Non-pigmented ciliary epithelial cell (primary cell): ENCODE data around the gene SLC25A25.
"Not testable (repeated sequence)": the region's sequence is repeated elsewhere in the genome, so short reads cannot be mapped to it uniquely, and the experiment has no call there.

Experiments
- DNase-seq: peaks from one replicate; pipeline ENCODE4 v3.0.0-alpha.2; 2010; ENCODE audit warnings: low read depth

The SLC25A25 gene

GRCh38 chr9:128067645-128068385 is at the start of gene SLC25A25:
SLC25A25 (plus strand) TSS chr9:128068232; CDS start chr9:128068320, 88 bp downstream.
- DNase-seq = peak; percentile 95

DNA sequence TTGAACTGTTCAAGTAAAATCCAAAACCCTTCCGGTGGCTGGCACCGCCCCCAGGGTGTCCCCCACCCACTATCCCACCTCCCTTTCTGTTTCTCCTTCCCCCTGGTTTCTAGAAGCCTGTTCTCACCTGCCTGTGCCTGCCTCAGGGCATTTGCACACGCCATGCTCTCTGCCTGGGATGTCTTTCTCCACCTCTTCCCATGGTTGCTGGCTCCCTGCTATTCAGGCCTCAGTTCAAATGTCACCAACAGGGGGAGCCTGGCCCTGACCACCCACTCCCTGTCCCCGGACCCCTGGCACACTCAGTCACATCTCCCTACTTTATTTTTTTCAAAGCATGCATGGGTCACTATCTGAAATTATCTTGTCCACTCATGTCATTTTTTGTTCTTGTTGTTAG is 47.3 kb upstream of the SLC25A25 start:
- DNase-seq = no peak

- no peak for DNase-seq
Measured at GRCh38 chr9:128021098-128021497, 46.9 kb upstream of the SLC25A25 start.

GRCh38 chr9:128022886-128023285 is 45.1 kb upstream of the SLC25A25 start:
- no peak for DNase-seq

DNA sequence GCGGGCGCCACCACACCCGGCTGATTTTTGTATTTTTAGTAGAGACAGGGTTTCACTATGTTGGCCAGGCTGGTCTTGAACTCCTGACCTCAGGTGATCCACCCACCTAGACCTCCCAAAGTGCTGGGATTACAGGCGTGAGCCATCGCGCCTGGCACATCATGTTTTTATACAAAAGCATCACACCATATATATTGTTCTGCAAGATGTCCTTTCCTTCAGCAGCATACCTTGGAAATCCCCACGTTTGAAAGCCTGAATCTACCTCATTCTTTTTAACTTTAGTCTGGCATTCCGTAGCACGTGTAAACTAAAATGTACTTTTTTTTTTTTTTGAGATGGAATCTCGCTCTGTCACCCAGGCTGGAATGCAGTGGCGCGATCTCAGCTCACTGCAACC is 44.4 kb upstream of the SLC25A25 start:
- DNase-seq = not testable (repeated sequence)

GRCh38 chr9:128024761-128025308 is 43.2 kb upstream of the SLC25A25 start:
- no peak for DNase-seq

DNA sequence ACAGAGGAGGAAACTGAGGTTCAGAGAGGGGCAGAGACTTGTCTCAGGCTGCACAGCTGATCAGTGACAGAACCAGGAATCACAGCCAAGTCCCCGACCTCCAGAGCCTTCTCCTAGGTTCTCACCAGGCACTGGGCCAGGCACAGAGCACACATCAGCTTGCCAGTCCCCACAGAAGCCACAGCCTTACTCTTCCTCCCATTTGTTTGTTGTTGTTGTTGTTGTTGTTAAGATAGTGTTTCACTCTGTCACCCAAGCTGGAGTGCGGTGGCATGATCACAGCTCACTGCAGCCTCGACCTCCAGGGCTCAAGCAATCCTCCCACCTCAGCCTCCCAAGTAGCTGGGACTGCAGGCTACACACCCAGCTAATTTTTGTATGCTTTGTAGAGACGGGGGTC is 42.3 kb upstream of the SLC25A25 start:
- DNase-seq = no peak

GRCh38 chr9:128026255-128026772 is 41.7 kb upstream of the SLC25A25 start:
- DNase-seq = no peak

- DNase-seq = no peak
Measured at GRCh38 chr9:128026773-128027541, 41.1 kb upstream of the SLC25A25 start.

- DNase-seq = no peak
Measured at GRCh38 chr9:128027705-128028104, 40.3 kb upstream of the SLC25A25 start.

GRCh38 chr9:128033609-128034008 is 34.4 kb upstream of the SLC25A25 start:
- no peak for DNase-seq

GRCh38 chr9:128034821-128035652 is 33.0 kb upstream of the SLC25A25 start:
- peak; percentile 35 for DNase-seq

- DNase-seq = not testable (repeated sequence)
Measured at GRCh38 chr9:128036522-128036921, 31.5 kb upstream of the SLC25A25 start.

- DNase-seq = not testable (repeated sequence)
Measured at GRCh38 chr9:128040783-128041182, 27.2 kb upstream of the SLC25A25 start.

DNA sequence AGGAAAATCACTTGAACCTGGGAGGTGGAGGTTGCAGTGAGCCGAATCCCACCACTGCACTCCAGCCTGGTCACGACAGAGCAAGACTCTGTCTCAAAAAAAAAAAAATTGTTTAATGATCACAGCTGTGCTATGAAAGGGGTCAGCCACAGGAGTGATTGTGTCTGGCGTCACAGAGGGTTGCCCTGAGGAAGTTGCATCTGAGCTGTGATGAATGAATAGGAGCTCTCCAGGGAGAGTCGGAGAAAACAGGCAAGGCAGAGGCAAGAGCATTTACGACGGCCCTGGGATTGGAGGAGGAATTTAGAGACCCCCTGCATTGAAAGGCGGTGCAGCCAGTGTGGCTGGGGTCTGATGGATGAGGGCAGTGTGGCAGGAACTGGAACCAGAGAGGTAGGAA is 26.0 kb upstream of the SLC25A25 start:
- DNase-seq = no peak

- no peak for DNase-seq
Measured at GRCh38 chr9:128043467-128043868, 24.6 kb upstream of the SLC25A25 start.

DNA sequence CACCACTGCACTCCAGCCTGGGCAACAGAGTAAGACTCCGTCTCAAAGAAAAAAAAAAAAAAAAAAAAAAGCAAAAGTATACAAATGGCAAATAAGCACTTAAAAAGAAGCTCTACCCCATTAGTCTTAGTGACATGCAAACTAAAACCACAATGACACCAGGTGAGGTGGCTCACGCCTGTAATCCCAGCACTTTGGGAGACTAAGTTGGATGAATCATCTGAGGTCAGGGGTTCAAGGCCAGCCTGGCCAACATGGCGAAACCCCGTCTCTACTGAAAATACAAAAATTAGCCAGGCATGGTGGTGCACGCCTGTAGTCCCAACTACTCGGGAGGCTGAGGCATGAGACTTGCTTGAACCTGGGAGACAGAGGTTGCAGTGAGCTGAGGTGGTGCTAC is 22.6 kb upstream of the SLC25A25 start:
- not testable (repeated sequence) for DNase-seq

- DNase-seq = no peak
Measured at GRCh38 chr9:128045831-128046230, 22.2 kb upstream of the SLC25A25 start.

- DNase-seq = no peak
Measured at GRCh38 chr9:128047231-128047630, 20.8 kb upstream of the SLC25A25 start.

DNA sequence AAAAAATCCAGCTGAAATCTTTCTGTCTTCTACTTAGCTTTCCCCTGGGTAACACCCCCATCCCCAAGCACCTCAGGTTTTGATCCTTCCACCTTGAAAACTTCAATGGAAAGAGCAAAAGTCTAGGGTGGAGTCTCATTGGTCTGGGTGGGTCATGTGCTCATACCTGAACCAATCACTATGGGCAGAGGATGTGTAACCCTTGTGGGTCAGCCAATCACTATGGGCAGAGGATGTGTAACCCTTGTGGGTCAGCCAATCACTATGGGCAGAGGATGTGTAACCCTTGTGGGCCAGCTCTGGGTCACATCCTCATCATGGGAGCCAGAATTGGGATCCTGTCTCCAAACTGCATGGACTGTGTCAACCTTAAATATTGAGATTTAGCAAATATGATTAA is 19.4 kb upstream of the SLC25A25 start:
- DNase-seq = no peak

- DNase-seq = no peak
Measured at GRCh38 chr9:128049843-128050242, 18.2 kb upstream of the SLC25A25 start.
